ENCODE results near the gene ARHGEF26.

- TF ChIP-seq EZH2phosphoT487 (IDR thresholded peaks at IDR 0.05; ENCODE audit: borderline replicate concordance) (no peak), FOSL1 (IDR thresholded peaks at IDR 0.05; ENCODE audit: low read depth) (no peak), SIN3A (IDR thresholded peaks at IDR 0.05; ENCODE audit: low read depth) (no peak), POLR2A (IDR thresholded peaks at IDR 0.05; ENCODE audit: borderline replicate concordance, extremely low read depth, insufficient read depth, insufficient read length) (no peak), SP1 (IDR thresholded peaks at IDR 0.05; ENCODE audit: low read depth) (no peak), EGR1 (IDR thresholded peaks at IDR 0.05; ENCODE audit: low read depth) (no peak), POLR2AphosphoS5 (IDR thresholded peaks at IDR 0.05; ENCODE audit: low read depth, low read length) (no peak), RAD21 (IDR thresholded peaks at IDR 0.05; ENCODE audit: low read depth) (no peak), EZH2 (IDR thresholded peaks at IDR 0.05) (no peak), CEBPB (IDR thresholded peaks at IDR 0.05; ENCODE audit: low read depth) (no peak), JUND (IDR thresholded peaks at IDR 0.05) (no peak)
- TF ChIP-seq, protein P1, sequence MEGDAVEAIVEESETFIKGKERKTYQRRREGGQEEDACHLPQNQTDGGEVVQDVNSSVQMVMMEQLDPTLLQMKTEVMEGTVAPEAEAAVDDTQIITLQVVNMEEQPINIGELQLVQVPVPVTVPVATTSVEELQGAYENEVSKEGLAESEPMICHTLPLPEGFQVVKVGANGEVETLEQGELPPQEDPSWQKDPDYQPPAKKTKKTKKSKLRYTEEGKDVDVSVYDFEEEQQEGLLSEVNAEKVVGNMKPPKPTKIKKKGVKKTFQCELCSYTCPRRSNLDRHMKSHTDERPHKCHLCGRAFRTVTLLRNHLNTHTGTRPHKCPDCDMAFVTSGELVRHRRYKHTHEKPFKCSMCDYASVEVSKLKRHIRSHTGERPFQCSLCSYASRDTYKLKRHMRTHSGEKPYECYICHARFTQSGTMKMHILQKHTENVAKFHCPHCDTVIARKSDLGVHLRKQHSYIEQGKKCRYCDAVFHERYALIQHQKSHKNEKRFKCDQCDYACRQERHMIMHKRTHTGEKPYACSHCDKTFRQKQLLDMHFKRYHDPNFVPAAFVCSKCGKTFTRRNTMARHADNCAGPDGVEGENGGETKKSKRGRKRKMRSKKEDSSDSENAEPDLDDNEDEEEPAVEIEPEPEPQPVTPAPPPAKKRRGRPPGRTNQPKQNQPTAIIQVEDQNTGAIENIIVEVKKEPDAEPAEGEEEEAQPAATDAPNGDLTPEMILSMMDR (IDR thresholded peaks at IDR 0.05 in 2 of 3, conservative IDR thresholded peaks at IDR 0.05 in 1 of 3; ENCODE audit: borderline replicate concordance in 1 of 3, insufficient read depth in 1 of 3, low read depth in 2 of 3, low read length in 2 of 3) = no peak
These were observed 107.5 kb downstream of the ARHGEF26 start for GRCh38 chr3:154228561-154229216.

All from HCT116 (cell line).